Measurements from ENCODE around the gene ALDH2.

DNA sequence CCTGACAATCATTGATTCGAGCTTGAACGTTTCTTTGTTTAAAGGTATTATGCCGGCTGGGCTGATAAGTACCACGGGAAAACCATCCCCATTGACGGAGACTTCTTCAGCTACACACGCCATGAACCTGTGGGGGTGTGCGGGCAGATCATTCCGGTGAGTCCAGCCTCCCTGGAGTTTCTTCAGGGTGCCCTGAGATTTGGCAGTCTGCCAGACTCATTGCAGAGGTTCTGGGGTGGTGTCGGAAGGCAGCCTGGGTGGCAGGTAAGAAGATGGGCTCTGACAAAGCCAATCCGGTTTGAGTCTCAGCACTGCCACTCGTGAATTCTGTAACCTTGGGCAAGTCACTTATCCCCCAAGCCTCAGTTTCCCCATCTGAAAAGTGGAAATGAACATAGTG, 23.0 kb downstream of the ALDH2 start:
- TF ChIP-seq, protein P1, sequence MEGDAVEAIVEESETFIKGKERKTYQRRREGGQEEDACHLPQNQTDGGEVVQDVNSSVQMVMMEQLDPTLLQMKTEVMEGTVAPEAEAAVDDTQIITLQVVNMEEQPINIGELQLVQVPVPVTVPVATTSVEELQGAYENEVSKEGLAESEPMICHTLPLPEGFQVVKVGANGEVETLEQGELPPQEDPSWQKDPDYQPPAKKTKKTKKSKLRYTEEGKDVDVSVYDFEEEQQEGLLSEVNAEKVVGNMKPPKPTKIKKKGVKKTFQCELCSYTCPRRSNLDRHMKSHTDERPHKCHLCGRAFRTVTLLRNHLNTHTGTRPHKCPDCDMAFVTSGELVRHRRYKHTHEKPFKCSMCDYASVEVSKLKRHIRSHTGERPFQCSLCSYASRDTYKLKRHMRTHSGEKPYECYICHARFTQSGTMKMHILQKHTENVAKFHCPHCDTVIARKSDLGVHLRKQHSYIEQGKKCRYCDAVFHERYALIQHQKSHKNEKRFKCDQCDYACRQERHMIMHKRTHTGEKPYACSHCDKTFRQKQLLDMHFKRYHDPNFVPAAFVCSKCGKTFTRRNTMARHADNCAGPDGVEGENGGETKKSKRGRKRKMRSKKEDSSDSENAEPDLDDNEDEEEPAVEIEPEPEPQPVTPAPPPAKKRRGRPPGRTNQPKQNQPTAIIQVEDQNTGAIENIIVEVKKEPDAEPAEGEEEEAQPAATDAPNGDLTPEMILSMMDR (IDR thresholded peaks at IDR 0.05; ENCODE audit: low read length) = no peak
- no peak for TF ChIP-seq EZH2 (IDR thresholded peaks at IDR 0.05; ENCODE audit: borderline replicate concordance, low read length)
